IMR-90 (cell line): Measurements from ENCODE around the gene FBXW8. TPM values are rescaled to one million over a fixed set of nuclear protein-coding genes. Genes with fewer than 3 reads are reported as not detected.

Source experiments
- ATAC-seq: fragments of 200-7000 bp; cut with Tn5 transposase; 2 replicates; pipeline ENCODE4 v1.9.1; 2020; ENCODE audit warnings: low read depth, mild to moderate bottlenecking, moderate library complexity
- BruUV-seq: library from RNA; stranded (reverse); fragments of 400-500 nt; replicated peaks from 2 replicates; lab custom pipeline; 2021; lab: Mats Ljungman, UMichigan
- CTCF ChIA-PET: fragments of 300-600 bp; formaldehyde crosslinking; extraction: SDS; loops from one replicate; lab custom pipeline; 2021; ENCODE audit warnings: antibody characterized with exemption; lab: Yijun Ruan, JAX
- POLR2A ChIA-PET: fragments of 300-600 bp; sonication (Branson Sonifier 250); formaldehyde crosslinking; loops from one replicate; lab custom pipeline; 2022; ENCODE audit warnings: antibody characterized with exemption; ENCODE audit not compliant: unreplicated experiment; lab: Charles Lee
- DNase-seq: peaks from one replicate; pipeline ENCODE4 v3.0.0; 2013
- H2AFZ ChIP-seq: replicated peaks from 2 replicates; pipeline ENCODE3; 2013; ENCODE audit warnings: low read length, mild to moderate bottlenecking; ENCODE audit not compliant: poor library complexity
- H2AK5ac ChIP-seq: 2 replicates; pipeline ENCODE4 v1.6.1; 2013; ENCODE audit warnings: low read depth, low read length, inconsistent platforms
- H2AK9ac ChIP-seq: replicated peaks from 2 replicates; pipeline ENCODE3; 2013; ENCODE audit warnings: mild to moderate bottlenecking, low read depth, low read length, moderate library complexity; ENCODE audit not compliant: poor library complexity
- H2BK120ac ChIP-seq: 2 replicates; pipeline ENCODE4 v1.6.1; 2013; ENCODE audit warnings: low read depth, low read length, inconsistent platforms
- H2BK15ac ChIP-seq: 3 replicates; pipeline ENCODE4 v1.6.1; 2013; ENCODE audit warnings: low read depth, low read length, inconsistent platforms
- H2BK20ac ChIP-seq: 2 replicates; pipeline ENCODE4 v1.6.1; 2013; ENCODE audit warnings: low read depth, mild to moderate bottlenecking, inconsistent platforms, low read length, moderate library complexity
- H2BK5ac ChIP-seq: 2 replicates; pipeline ENCODE4 v1.6.1; 2013; ENCODE audit warnings: mild to moderate bottlenecking, low read depth, low read length, inconsistent platforms; ENCODE audit not compliant: poor library complexity, severe bottlenecking
- H3K14ac ChIP-seq: replicated peaks from 2 replicates; pipeline ENCODE4 v1.6.1; 2013; ENCODE audit warnings: low read depth, low read length, inconsistent platforms
- H3K18ac ChIP-seq: 2 replicates; pipeline ENCODE4 v1.6.1; 2013; ENCODE audit warnings: low read depth, low read length, control low read depth
- H3K23ac ChIP-seq: 2 replicates; pipeline ENCODE4 v1.6.1; 2013; ENCODE audit warnings: low read depth, low read length, inconsistent platforms
- H3K27ac ChIP-seq: 2 replicates; pipeline ENCODE4 v1.5.1; 2013; ENCODE audit warnings: mild to moderate bottlenecking, control low read depth, low read length; ENCODE audit not compliant: insufficient read depth
- H3K27me3 ChIP-seq: 2 replicates; pipeline ENCODE4 v1.6.1; 2013; ENCODE audit warnings: low read length; ENCODE audit not compliant: control insufficient read depth, insufficient read depth
- H3K36me3 ChIP-seq: 2 replicates; pipeline ENCODE4 v1.6.1; 2013; ENCODE audit warnings: low read length, mixed read lengths; ENCODE audit not compliant: control insufficient read depth, insufficient read depth
- H3K4ac ChIP-seq: 2 replicates; pipeline ENCODE4 v1.6.1; 2013; ENCODE audit warnings: low read depth, low read length, inconsistent platforms
- H3K4me1 ChIP-seq: 2 replicates; pipeline ENCODE4 v1.6.1; 2013; ENCODE audit warnings: low read length, mixed read lengths; ENCODE audit not compliant: control insufficient read depth, insufficient read depth
- H3K4me2 ChIP-seq: 2 replicates; pipeline ENCODE4 v1.6.1; 2013; ENCODE audit warnings: low read depth, mild to moderate bottlenecking, control low read depth, low read length, moderate library complexity
- H3K4me3 ChIP-seq: 2 replicates; pipeline ENCODE4 v1.5.1; 2013; ENCODE audit warnings: low read depth, mild to moderate bottlenecking, control low read depth, low read length, moderate library complexity; ENCODE audit not compliant: insufficient read depth
- H3K56ac ChIP-seq: 2 replicates; pipeline ENCODE4 v1.6.1; 2013; ENCODE audit warnings: low read length, inconsistent platforms; ENCODE audit not compliant: insufficient read depth; ENCODE audit errors: extremely low read depth
- H3K79me1 ChIP-seq, 2 experiments: 2 replicates each; pipeline ENCODE4 v1.6.1; 2013; ENCODE audit warnings: low read length in 2 of 2, inconsistent platforms in 1 of 2, low read depth in 1 of 2
- H3K9ac ChIP-seq: 2 replicates; pipeline ENCODE4 v1.6.1; 2013; ENCODE audit warnings: low read depth, low read length, control low read depth
- H3K9me1 ChIP-seq: 2 replicates; pipeline ENCODE4 v1.6.1; 2013; ENCODE audit warnings: low read length, inconsistent platforms; ENCODE audit not compliant: insufficient read depth
- H3K9me3 ChIP-seq: 2 replicates; pipeline ENCODE4 v1.6.1; 2013; ENCODE audit warnings: low read length; ENCODE audit not compliant: control insufficient read depth, insufficient read depth
- H4K20me1 ChIP-seq: 2 replicates; pipeline ENCODE4 v1.6.1; 2013; ENCODE audit warnings: low read length, inconsistent platforms; ENCODE audit not compliant: insufficient read depth
- H4K5ac ChIP-seq: 2 replicates; pipeline ENCODE4 v1.6.1; 2013; ENCODE audit warnings: mild to moderate bottlenecking, low read depth, low read length, control low read depth
- H4K8ac ChIP-seq, 2 experiments: 2 replicates each; pipeline ENCODE4 v1.6.1; 2013; ENCODE audit warnings: low read depth in 2 of 2, low read length in 2 of 2, control low read depth in 1 of 2, inconsistent platforms in 1 of 2
- H4K91ac ChIP-seq: 2 replicates; pipeline ENCODE4 v1.6.1; 2013; ENCODE audit warnings: low read depth, low read length, inconsistent platforms; ENCODE audit not compliant: insufficient read depth
- BHLHE40 ChIP-seq: fragments of 150-350 bp; IDR thresholded peaks from 2 replicates; pipeline ENCODE4 v1.6.1; 2016; ENCODE audit warnings: mild to moderate bottlenecking, low read depth, low read length
- CEBPB ChIP-seq: IDR thresholded peaks from 2 replicates; pipeline ENCODE4 v1.6.1; 2012; ENCODE audit warnings: low read depth, low read length, improper control_type of control experiment
- CHD1 ChIP-seq: IDR thresholded peaks from 2 replicates; pipeline ENCODE4 v1.6.1; 2012; ENCODE audit warnings: low read depth, low read length, improper control_type of control experiment
- CTCF ChIP-seq: conservative IDR thresholded peaks from 2 replicates; pipeline ENCODE4 v1.5.1; 2012; ENCODE audit warnings: mild to moderate bottlenecking, low read depth, low read length, improper control_type of control experiment
- FOS ChIP-seq: fragments of 150-350 bp; IDR thresholded peaks from 2 replicates; pipeline ENCODE4 v1.6.1; 2016; ENCODE audit warnings: low read depth, low read length
- MAZ ChIP-seq: IDR thresholded peaks from 2 replicates; pipeline ENCODE4 v1.6.1; 2012; ENCODE audit warnings: low read depth, mild to moderate bottlenecking, low read length, improper control_type of control experiment, moderate library complexity, borderline replicate concordance
- NFE2L2 ChIP-seq: fragments of 150-350 bp; IDR thresholded peaks from 2 replicates; pipeline ENCODE4 v1.6.1; 2016; ENCODE audit warnings: low read depth, mild to moderate bottlenecking, low read length
- POLR2A ChIP-seq: IDR thresholded peaks from 2 replicates; pipeline ENCODE4 v1.6.1; 2012; ENCODE audit warnings: mild to moderate bottlenecking, low read depth, low read length
- RCOR1 ChIP-seq: IDR thresholded peaks from 2 replicates; pipeline ENCODE4 v1.6.1; 2012; ENCODE audit warnings: mild to moderate bottlenecking, low read length, improper control_type of control experiment; ENCODE audit not compliant: insufficient replicate concordance
- SMC3 ChIP-seq: fragments of 150-350 bp; IDR thresholded peaks from 2 replicates; pipeline ENCODE4 v1.6.1; 2016; ENCODE audit warnings: low read depth, mild to moderate bottlenecking, antibody characterized with exemption, low read length, moderate library complexity
- WGBS, 2 experiments: methylation state at CpG; one replicate each; pipeline versions ENCODE4 v1.1.5 to v1.1.7; 2013; ENCODE audit warnings: missing lambda C conversion rate in 2 of 2; ENCODE audit not compliant: insufficient read length in 1 of 2; ENCODE audit errors: extremely low coverage in 2 of 2; 5-methylcytosine and 5-hydroxymethylcytosine counted together
- dilution Hi-C: fragments of 300-500 bp; cut with HindIII; formaldehyde crosslinking; loops from one replicate; pipeline ENCODE4 v1.14.3; 2018; ENCODE audit warnings: low sequenced_read_pairs; ENCODE audit not compliant: unreplicated experiment
- in situ Hi-C: fragments of 300-500 bp; cut with MboI; formaldehyde crosslinking; loops from 3 replicates; pipeline ENCODE4 v1.14.3; 2019; ENCODE audit warnings: low sequenced_read_pairs, inconsistent platforms, mixed read lengths
- intact Hi-C: fragments of 100-400 bp; cut with micrococcal nuclease; formaldehyde crosslinking; loops from 2 replicates; pipeline ENCODE4 v1.10.0; 2022
- polyA plus RNA-seq, 3 experiments: library from polyadenylated mRNA; depleted of rRNA; stranded (reverse); fragments of >200 nt; gene quantifications; 2 replicates each; pipeline ENCODE4 v1.2.3, GENCODE V29; 2012; ENCODE audit warnings: low replicate concordance in 1 of 3
- total RNA-seq: library from RNA; depleted of rRNA; stranded (reverse); fragments of >200 nt; gene quantifications from 2 replicates; pipeline ENCODE4 v1.2.3, GENCODE V29; 2012
- TF ChIP-seq, protein P1 (sequence below): fragments of 150-350 bp; IDR thresholded peaks from 2 replicates; pipeline ENCODE4 v1.6.1; 2017; ENCODE audit warnings: mild to moderate bottlenecking, antibody characterized with exemption, low read length, low read depth

The FBXW8 gene
- total and polyA plus RNA-seq, 2 of the 4 experiments (the other 2 are of a cell fraction), result 20.3 to 25.8 TPM

DNA sequence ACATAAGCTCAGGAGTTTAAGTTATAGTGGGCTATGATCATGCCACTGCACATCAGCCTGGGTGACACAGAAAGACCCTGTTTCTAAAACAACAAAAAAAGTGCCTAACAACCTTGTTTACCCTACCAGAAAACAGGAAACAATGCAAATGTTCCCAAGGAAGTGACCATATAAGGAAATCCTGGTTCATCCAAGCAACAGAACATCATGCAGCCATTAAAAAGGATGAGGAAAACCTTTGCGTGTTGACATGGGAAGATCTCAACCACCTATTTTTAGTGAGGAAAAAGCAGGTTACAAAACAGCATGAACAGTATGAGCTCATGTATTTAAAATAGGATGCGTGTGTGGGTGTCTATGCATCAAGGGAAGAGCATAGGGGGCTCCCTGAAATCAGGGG is 43.2 kb upstream of the FBXW8 start:
- Histone ChIP-seq H3K18ac (no peak overlapping the region), H3K56ac (no peak overlapping the region), H3K27ac (no peak overlapping the region), H3K79me1 (no peaks in the 10 kb centered on the region), H4K5ac (no peak overlapping the region), H2AK9ac (no peak overlapping the region), H3K4ac (no peak overlapping the region), H3K27me3 (0 out of 2 replicates have a peak, but pooled peaks cover 3% of the 10 kb centered on the region), H3K4me3 (no peak overlapping the region), H3K4me2 (no peak overlapping the region), H2AK5ac (no peak overlapping the region), H4K91ac (no peak overlapping the region), H3K9ac (no peak overlapping the region), H4K8ac (no peak overlapping the region), H3K14ac (no peak overlapping the region), H2BK5ac (no peak overlapping the region), H3K36me3 (no peaks in the 10 kb centered on the region), H3K4me1 (peaks cover 3% of the 10 kb centered on the region), H2AFZ (no peak overlapping the region), H2BK120ac (no peak overlapping the region), H2BK20ac (no peak overlapping the region), H3K23ac (no peak overlapping the region), H2BK15ac (no peak overlapping the region), H3K9me3 (no peaks in the 10 kb centered on the region), H3K9me1 (peaks cover 10% of the 10 kb centered on the region), H4K20me1 (no peaks in the 10 kb centered on the region)
- dilution Hi-C loops (no loop called here), in situ Hi-C loops (no loop called here), intact Hi-C loops (no loop called here)
- ChIA-PET POLR2A (no interaction called here), CTCF (no interaction called here)
- no TSS peak for BruUV-seq
- no peak for ATAC-seq
- no peak for DNase-seq
- TF ChIP-seq RCOR1 (no peak), CTCF (no peak), MAZ (no peak), NFE2L2 (no peak), FOS (no peak), CHD1 (no peak), POLR2A (no peak), BHLHE40 (no peak), SMC3 (no peak), CEBPB (no peak)
- TF ChIP-seq, protein P1, sequence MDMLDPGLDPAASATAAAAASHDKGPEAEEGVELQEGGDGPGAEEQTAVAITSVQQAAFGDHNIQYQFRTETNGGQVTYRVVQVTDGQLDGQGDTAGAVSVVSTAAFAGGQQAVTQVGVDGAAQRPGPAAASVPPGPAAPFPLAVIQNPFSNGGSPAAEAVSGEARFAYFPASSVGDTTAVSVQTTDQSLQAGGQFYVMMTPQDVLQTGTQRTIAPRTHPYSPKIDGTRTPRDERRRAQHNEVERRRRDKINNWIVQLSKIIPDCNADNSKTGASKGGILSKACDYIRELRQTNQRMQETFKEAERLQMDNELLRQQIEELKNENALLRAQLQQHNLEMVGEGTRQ, result no peak
- no CpG with 5 or more reads among the region's 2 CpGs for WGBS, 2 experiments
